CD4-positive, alpha-beta T cell treated with Interleukin-4 for 4 hours (primary cell): ENCODE data around the gene DDX54.

Source experiments
- DNase-seq: peaks from one replicate; pipeline ENCODE4 v3.0.0-alpha.2; 2020

Gene DDX54

DNA sequence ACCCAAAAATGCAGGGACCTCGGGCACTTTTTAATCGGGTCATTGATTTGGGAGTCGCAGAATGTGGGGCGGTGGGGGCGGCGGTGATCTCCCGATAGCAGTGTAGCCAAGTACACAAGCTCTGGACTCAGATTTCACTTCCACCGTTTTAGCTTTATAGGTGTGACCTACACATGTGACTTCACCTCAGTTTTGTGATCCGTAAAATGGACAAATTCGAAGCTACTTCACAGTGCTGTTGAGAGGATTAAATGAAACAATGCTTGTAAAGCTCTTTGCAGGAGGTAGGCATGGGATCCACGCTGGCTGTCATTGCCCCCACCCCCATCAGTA, 721 bp upstream of the DDX54 start:
- DNase-seq = no peak

DNA sequence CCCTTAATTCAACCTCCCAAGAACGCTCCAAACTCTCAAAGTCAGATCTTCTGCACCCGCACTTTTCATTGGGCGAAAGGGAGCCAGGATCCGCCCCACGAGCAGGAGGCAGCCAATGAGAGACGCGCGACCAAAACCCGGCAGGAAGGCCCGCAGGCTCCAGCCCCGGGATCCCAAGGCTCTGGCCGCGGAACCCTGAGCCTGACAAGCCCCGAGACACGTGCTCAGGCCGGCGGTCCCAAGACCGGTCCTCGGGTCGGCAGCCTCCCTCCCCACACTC, 438 bp downstream of the DDX54 start:
- peak; percentile 88 for DNase-seq

DNA sequence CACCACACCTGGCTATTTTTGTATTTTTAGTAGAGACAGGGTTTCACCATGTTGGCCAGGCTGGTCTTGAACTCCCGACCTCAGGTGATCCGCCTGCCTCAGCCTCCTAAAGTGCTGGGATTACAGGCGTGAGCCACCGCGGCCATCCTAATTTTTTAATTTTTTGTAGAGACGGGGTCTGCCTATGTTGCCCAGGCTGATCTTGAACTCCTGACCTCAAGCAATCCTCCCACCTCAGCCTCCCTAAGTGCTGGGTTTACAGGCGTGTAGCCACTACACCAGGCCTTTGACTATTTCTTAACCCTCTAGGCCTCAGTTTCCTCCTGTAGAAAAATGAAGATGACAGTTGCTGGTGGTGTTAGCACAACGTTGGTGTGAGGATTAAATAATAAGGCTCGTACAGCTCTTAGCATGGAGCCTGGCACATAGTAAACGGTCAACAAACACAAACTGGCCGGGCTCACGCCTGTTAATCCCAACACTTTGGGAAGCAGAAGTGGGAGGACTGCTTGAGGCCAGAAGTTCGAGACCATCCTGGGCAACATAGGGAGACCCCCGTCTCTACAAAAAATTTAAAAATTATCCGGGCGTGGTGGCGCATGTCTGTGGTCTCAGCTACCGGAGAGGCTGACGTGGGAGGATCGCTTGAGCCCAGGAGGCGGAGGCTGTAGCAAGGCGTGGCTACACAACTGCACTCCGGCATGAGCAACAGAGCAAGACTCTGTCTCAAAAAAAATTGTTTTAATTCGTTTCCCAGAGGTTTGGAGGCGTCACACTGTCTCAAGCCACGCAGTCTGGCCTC, 979 bp downstream of the DDX54 start:
- no peak for DNase-seq

DNA sequence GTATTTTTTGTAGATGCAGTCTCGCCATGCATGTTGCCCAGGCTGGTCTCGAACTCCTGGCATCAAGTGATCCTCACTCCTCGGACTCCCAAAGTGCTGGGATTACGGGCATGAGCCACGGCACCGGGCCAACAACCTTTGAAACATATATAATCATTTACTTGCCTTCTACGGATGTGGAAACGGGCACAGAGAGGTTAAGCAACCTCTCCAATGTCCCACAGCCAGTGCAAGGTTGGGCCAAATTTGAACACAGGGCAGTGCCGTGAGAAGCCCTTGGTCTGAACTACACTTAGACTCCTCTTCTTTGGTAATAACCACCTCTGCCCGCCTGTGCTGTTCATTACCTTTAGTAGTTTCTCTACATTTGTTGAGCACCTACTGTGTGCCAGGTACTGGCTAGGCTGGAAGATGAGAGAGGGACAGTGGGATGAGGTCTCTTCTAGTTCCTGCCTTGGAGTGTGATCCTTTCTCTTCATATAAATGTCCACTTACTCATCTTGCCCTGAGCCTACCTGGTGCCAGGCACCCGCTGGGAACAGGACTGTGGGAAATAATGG, 2.2 kb downstream of the DDX54 start:
- DNase-seq = no peak

DNA sequence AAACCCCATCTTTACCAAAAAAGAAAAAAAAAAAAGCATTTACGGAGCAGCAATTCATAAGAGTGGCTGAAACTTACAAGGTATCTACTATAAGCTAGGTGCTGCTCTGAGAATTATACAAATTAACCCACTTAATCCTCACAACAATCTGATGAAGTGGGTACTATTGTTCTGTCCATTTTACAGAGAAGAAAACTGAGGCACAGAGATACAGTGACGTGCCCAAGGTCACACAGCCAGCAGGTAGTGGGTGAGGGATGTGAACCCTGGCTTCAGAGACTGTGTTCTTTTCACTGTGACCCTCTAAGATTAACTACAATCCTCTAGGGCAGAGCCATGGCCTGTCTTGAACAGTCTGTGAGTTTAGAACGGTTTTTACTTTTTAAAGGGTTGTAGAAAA, 3.3 kb downstream of the DDX54 start:
- no peak for DNase-seq

DNA sequence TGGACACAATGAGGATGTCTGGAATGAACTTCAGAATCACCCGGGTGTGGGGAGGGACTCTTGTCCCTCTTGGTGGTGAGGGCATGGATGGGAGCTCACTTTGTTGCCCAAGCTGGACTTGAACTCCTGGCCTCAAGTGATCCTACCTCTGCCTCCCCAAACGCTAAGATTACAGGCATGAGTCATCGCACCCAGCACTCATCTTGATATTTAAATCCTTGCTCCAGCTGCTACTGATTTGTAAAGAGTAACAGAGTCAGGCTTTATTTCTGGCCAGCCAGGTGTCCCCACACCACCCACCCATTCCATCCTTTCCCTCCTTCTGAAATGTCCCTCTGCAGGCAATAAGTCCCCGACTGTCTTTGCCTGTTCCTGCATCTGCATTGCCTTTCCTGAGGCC, 4.9 kb downstream of the DDX54 start:
- no peak for DNase-seq

DNA sequence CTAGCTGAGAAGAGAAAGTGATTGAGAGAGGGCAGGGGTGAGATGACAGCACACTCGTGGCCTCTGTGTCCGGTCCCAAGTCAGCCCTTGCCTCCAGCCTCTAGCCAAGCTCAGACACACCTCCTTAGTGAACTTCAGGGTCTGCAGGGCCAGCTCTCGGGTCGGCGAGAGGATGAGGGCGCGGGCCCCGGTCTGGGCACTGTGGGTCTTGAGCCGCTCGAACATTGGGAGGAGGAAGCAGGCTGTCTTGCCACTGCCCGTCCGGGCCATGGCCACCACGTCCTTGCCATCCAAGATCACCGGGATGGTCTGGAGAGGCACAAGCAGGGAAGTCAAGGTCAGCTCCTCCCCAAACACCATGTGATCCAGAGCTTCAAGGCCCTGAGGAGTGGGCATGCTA, 6.3 kb downstream of the DDX54 start:
- DNase-seq = no peak

DNA sequence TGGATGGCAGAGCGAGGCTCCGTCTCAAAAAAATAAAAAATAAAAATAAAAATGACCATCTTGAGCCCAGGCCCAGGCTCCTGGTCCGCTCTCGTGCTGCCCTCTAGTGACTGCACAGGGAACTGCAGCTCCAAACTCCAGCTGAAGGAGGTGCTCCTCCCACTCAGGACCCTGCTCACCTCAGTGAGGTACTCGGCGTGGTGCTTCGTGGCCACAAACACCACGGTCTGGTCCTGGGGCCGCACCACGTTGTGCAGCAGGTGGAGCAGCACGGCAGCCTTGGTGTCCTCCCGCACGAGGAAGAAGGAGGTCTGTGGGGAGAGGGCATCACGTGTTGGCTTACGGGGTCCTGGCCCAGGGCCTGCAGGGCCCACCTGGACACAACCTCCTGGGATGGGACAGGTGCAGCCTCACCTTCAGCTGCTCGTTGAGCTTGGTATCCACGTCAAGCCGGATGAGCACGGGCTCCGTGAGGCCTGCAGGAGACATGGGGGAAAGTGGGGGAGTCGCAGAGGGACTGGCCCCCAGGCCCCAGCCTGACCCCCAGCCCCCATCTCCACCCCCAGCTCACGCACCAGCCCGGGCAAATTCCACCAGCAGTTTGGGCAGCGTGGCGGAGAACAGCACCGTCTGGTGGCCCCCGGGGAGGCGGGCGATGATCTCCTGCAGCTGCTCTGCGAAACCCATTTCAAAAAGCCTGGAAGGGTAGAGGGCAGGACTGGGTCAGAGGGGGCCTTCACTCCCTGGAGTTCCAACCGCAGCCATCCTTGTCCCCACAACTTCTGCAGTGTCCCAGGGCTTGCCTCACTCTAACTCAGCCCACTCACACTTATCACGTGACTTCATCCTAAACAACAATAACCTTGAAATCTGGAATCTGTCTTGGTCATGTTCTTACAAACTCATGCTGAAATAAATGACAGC, 10.6 kb downstream of the DDX54 start:
- DNase-seq = peak; percentile 65

DNA sequence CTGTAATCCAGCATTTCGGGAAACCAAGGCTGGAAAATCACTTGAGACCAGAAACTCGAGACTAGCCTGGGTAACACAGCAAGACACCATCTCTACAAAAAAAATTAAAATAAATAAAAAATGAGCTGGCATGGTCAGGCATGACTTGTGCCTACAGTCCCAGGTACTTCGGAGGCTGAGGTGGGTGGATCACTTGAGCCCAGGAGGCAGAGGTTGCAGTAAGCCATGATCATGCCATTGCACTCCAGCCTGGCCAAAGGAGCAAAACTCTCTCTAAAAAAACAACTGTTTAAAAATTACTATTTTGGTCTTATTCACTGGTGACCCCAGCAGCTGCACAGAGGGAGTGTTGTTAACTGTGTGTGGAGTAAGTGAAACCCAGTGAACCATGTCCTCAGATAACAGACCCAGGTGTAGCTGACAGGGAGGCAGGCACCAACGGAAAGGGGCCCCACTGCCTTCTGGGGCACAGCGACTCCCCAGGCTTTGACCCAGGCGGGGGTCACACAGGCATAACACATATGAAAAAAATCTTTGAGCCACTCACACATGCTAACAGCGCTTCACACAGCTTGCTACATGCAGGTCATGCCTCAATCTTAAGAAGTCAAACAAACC, 12.1 kb downstream of the DDX54 start:
- no peak for DNase-seq

DNA sequence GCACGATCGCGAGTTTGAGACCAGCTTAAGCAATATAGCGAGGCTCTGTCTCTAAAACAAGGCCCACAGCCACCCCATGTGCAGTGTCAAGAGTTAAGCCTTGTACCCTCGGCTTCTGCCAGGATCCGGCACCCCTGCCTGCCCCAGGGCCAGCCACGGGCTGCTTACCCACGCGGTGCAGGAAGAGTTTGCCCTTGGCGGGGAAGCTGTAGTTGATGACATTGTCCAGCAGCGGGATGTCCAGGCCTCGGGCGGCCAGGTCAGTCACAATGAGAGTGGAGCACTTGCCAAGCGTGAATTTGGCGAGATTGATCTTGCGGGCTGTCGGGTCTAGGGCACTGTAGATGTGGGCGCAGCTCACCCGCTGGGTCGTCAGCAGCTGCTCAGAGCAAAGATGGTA, 13.1 kb downstream of the DDX54 start:
- no peak for DNase-seq

DNA sequence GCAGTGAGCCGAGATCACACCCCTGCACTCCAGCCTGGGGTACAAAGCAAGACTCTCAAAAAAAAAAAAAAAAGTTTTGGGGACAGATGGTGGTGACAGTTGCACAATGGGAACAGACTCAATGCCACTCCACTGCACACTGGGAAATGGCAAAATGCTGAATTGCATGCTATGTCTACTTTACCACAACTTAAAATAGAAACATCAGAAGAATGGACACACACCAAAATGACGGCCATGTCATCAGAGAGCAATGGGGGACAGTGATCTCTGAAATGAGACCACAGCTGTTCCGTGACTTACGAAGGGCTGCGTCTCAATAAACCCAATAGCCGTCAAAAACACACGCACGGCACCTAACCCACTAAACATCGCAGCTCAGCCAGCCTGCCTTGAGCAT, 13.7 kb downstream of the DDX54 start:
- DNase-seq = no peak

DNA sequence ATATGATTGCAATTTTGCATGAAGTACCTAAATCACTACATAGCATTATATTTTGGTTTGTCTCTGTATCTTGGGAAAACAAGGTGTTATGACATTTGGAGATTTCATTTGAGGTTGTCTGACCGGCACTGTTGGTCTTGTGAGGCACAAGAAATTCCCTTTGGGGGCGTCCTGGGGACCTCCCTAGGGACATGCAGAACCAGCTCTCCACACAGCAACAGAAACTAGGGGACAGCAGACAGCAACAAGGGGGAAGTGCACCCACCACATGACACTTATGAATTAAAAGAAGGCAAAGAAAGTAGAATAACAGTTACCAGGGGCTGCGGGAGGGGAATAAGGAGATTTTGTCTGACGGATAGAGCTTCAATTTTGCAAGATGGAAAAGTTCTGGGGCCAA, 14.4 kb downstream of the DDX54 start:
- DNase-seq = no peak

DNA sequence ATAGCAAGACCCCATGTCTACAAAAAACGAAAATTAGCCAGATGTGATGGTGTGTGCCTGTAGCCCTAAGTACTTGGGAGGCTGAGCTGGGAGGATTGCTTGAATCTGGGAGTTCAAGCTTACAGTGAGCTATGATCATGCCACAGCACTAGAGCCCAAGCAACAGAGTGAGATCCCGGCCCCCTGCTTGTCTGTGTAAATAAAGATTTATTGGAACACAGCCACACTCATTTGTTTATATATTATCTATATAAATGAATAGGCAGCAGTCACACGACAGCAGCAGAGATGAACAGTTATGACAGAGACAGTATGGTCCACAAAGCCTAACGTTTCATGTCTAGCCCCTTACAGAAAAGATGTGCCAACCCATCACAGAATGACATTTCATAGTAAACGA, 14.8 kb downstream of the DDX54 start:
- no peak for DNase-seq

DNA sequence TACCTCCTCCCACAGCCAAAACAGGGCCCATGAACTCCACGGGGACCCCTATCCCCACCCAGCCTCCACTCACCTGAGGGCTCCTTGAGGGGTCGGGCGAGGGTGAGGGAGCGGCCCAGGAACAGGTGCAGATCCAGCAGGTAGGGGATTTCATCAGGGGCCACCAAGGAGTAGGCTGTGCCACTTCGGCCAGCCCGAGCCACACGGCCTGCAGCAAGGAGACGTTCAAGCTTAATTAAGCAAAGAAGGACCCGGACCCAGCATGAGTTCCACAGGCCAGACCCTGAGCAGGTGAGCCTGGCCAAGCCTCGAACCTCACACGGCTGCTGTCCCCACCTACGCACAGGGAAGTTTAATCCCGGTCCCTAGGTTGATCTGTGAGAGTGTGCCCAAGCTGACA, 15.6 kb downstream of the DDX54 start:
- no peak for DNase-seq

DNA sequence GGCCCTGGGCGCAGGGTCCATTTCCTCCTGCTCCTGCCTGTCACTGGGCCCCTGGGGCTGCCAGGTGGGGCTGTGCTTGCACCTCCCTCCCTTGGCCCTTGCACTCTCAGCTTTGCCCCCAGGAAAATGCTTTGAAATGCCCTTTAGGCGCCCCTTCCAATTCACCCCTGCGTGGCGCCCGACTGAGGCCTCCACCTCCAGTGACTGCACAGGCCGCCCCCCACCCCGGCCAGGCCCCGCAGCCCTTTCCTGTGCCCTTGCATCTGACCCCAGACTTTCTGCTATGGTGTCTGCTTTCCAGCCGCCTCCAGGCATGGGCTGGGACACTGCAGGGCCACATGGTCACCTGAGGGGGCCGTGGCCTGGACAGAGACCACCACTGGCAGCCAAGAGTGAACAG, 17.4 kb downstream of the DDX54 start:
- DNase-seq = no peak

DNA sequence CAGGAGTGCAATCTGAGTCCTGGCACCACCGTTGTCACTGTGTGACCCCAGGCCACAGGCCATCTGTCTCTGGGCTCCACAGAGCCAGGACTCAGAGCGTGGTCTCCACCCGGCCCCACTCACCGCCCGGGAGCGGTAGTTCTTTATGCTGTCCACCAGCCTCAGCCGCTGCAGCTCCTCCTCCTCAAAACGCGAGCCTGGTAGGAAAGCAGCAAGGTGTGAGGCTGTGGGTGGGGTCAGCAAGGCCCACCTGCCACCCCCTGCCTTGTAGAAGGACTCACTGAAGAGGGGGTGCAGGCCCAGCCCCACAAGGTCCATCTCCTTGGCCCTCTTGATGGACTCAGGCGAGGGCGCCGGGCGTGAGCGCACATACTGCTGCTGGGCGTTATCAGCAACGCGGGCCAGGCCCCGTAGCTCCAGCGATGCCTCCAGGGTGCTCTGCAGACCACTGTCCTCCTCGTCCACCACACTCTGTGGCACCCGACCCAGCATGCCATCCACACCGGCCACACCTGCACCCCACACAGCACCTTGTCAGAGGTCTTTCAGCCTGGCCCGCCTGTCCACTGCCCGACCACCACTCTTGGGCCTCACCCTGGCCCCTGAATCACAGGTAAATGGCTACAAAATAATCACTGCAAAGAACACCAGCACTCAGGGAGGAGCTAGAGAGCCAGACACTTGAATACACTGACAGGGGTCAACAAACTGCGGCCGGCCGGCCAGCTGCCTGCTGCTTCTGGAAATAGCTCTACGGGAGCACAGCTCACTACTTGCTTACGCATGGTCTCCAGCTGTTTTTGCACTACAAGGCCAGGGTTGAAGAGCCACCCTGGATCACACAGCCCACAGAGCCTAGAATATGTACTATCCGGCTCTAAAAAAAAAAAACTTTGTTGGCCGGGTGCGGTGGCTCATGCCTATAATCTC, 19.5 kb downstream of the DDX54 start:
- no peak for DNase-seq

DNA sequence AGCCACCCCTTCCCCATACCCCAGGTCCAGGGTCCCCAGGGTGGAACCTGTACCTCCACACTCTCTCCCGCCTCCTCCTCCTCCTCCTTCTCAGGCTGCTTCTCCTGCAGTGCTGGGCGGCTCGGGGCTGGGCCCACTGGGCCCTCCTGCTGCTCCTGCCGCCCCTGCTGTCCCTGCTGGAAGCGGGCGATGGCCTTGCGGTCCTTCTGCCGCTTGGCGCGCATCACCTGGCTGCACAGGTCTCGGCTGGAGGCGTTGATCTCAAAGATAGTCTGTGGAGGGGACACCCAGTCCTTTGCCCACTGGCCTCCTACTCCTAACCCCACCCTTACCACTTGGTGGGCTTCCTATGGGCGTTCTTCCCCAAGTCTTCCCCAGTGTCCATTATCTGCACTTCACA, 21.3 kb downstream of the DDX54 start:
- no peak for DNase-seq

DNA sequence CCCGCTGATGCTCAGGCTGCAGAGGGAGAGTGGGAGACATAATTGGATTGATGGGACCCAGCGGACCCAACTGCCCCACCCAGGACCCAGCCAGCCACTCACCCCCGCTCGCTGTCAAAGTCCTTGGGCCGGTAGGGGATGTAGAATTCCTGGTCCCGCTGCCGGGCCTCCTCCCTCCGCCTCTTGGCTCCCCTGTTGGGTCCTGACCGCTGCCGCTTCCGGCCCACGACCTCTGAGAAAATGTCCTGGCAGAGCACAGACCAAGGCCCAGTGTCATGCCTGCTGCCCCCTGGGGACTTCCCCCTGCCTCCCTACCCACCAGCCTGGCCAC, 22.3 kb downstream of the DDX54 start:
- DNase-seq = no peak

DNA sequence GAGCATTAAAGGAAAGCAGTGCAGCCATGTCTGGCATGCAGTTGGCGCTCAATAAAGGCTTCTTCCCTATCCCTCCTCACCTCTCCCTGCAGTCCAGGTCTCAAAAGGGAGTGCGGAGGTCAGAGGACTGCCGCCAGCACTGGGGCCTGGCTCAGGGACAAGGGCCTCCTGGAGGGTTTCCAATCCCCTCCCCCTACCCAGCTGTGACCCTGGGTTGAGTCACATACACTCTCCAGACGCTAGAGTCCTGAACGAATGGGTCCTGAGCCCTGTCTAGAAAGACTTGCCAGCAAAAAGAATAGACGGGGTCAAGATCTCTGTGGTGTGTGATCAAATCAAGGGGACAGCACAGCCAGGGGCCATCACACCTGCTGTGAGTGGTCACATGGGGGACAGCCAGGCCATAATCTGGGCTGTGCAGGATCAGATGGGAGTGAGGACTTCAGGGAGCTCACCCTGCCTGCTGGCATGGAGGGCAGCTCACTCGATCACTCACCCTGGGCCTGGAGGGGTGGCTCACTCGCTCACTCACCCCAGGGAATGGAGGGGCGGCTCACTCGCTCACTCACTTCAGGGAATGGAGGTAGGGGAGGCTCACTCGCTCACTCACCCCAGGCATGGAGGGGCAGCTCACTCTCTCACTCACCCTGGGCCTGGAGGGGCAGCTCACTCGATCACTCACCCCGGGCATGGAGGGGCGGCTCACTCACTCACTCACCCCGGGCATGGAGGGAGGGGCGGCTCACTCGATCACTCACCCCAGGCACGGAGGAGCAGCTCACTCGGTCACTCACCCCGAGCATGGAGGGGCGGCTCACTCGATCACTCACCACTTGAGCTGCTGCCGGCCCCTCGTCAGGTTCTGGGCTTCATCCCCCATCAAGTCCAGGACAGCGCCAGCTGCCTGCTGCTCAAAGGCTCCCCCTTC, 22.9 kb downstream of the DDX54 start:
- no peak for DNase-seq

DNA sequence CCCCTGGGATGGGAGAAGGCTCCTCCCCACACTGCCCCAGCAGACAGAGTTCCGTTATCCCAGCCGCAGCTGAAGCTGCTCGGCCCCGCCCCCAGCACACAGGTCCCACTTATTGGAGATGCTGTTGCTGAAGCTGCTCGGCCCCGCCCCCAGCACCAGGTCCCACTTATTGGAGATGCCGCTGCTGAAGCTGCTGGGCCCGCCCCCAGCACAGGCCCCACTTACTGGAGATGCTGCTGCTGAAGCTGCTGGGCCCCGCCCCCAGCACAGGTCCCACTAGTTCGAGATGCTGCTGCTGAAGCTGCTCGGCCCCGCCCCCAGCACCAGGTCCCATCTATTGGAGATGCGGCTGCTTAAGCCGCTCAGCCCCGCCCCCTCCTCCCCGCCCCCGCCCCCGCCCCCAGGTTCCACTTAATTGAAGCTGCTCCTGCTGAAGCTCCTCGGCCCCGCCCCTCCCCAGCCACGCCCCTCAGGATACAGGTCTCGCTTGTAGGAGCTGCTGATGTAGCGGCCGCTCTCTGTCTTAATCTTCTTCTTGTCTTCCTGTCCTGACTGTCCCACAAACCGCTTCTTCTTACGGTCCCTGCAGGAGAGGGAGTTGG, 23.8 kb downstream of the DDX54 start:
- DNase-seq = no peak

DNA sequence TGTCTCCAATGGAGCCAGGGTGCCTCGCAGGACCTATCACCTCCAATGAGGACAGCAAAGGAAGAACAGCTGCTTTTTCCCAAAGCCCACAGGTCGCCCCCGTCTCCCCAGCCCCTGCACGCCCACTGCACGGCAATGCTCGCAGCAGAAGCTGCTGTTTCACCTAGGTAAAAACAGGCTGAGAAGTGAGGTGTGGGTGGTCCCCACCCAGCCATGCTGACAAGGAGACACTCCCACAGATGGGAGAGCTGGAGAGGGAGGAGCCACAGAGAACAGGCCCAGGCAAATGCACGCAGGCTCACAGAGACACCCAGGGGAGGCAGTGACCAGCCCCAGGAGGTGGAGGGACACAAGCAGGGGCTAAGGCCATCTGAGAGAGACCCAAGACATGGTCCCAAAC, 25.3 kb downstream of the DDX54 start:
- no peak for DNase-seq
